GM06990 (cell line): ENCODE results near the gene ZNF365.

ENCODE experiments used
- DNase-seq: peaks from one replicate; pipeline ENCODE4 v3.0.0-alpha.2; 2011; ENCODE audit not compliant: insufficient read length; ENCODE audit errors: extremely low read depth
- H3K27me3 ChIP-seq: replicated peaks from 2 replicates; pipeline ENCODE4 v1.6.0; 2011; ENCODE audit warnings: low read length; ENCODE audit not compliant: control insufficient read depth, insufficient read depth
- H3K36me3 ChIP-seq: 2 replicates; pipeline ENCODE4 v1.5.1; 2011; ENCODE audit warnings: low read length; ENCODE audit not compliant: control insufficient read depth, insufficient read depth
- H3K4me3 ChIP-seq: replicated peaks from 2 replicates; pipeline ENCODE4 v1.5.1; 2011; ENCODE audit warnings: low read depth, mild to moderate bottlenecking, control low read depth, low read length
- TF ChIP-seq, protein P1 (sequence below): IDR thresholded peaks from 2 replicates; pipeline ENCODE4 v1.5.1; 2011; ENCODE audit warnings: low read length, control low read depth, mild to moderate bottlenecking, inconsistent platforms; ENCODE audit not compliant: insufficient read depth, poor library complexity, severe bottlenecking

The ZNF365 gene

DNA sequence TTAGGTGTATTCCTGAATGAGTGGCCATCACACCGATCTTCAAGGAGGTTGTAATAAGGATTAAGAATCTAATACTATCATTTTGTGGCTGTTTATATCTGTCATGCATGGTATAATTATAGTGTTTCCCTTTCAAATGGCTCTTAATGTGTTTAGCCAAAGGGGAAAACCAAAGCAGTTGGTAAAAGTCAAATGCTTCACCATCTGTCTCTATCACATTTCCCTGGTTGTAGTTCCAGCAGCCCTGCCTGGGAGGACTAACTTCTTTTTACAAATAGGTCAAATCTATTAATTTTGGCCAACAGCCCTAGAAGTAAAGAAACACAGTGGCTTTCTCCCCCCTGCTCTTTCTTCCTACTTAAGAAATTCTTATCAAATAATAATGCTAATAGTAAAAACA is 56.7 kb downstream of the ZNF365 start:
- no peaks in the 10 kb centered on the region; the same call in 1 of the 2 replicates for H3K27me3 ChIP-seq
- no peaks in the 10 kb centered on the region for H3K36me3 ChIP-seq
- TF ChIP-seq, protein P1, sequence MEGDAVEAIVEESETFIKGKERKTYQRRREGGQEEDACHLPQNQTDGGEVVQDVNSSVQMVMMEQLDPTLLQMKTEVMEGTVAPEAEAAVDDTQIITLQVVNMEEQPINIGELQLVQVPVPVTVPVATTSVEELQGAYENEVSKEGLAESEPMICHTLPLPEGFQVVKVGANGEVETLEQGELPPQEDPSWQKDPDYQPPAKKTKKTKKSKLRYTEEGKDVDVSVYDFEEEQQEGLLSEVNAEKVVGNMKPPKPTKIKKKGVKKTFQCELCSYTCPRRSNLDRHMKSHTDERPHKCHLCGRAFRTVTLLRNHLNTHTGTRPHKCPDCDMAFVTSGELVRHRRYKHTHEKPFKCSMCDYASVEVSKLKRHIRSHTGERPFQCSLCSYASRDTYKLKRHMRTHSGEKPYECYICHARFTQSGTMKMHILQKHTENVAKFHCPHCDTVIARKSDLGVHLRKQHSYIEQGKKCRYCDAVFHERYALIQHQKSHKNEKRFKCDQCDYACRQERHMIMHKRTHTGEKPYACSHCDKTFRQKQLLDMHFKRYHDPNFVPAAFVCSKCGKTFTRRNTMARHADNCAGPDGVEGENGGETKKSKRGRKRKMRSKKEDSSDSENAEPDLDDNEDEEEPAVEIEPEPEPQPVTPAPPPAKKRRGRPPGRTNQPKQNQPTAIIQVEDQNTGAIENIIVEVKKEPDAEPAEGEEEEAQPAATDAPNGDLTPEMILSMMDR = no peak
- DNase-seq = no peak
- no peak overlapping the region for H3K4me3 ChIP-seq

DNA sequence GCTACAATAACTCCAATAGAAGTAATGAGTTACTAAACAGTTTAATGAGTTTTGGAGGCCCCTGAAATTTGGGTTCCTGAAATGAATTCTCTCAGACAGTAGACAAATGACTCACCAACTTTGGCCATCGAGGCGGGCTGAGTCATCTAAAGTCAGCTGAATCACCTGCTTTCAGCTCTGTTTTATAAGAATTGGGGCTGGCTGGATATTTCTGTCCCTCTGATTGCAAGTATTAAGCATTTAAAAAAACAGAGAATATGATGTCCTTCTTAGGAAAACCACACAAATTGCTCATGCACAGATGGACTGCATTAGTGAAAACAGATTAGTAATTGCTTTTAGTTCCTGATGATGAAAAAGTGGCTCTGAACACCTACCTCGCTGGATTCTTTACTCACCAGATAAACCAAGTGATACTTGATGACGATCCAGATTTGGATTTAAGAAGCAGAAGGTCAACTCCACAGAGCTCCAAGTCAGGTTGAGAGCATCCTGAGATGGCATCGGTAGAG is 59.1 kb downstream of the ZNF365 start:
- H3K36me3 ChIP-seq = no peaks in the 10 kb centered on the region
- TF ChIP-seq, protein P1 = no peak
- no peak overlapping the region for H3K4me3 ChIP-seq
- no peaks in the 10 kb centered on the region; the same call in 1 of the 2 replicates for H3K27me3 ChIP-seq
- no peak for DNase-seq

DNA sequence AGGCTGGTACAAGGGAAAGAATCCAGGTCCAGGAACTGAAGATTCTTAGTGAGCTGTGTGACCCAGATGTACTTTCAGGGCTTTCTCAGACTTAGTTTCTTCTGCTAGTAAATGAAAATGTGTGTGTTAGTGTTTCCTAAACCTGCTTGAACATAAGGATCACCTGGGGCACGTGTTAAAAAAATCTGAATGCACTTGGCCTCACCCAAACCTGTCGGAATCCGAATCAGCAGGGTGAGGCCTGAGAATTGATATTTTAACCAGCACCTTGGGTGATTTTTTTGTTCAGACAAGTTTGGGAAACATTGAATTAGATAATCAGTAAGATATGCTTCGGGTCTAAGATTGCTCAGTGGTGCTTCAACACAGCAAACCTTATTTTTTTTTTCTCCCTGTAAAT is 59.7 kb downstream of the ZNF365 start:
- no peaks in the 10 kb centered on the region; the same call in 1 of the 2 replicates for H3K27me3 ChIP-seq
- no peak for DNase-seq
- no peak overlapping the region for H3K4me3 ChIP-seq
- TF ChIP-seq, protein P1 = no peak
- no peaks in the 10 kb centered on the region for H3K36me3 ChIP-seq

DNA sequence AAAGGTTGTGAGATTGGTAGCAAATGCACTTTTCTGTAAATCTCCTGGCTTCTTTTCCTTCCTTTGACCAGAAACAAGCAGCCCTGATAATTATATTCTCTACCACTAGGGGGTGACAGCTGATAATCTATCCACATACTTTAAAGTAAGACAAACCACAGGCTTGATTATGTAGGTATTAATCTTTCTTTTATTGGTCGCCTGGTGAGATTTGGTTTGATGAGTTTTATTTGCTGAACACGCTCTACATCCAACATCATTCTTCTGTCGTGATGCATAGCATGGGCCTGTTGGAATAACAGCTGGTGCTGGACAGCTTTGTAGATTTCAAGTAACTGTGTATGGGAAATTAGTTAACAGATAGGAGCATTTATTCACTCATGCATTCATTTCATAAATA is 63.5 kb downstream of the ZNF365 start:
- DNase-seq = no peak
- no peaks in the 10 kb centered on the region; the same call in 1 of the 2 replicates for H3K27me3 ChIP-seq
- TF ChIP-seq, protein P1 = peak; percentile 61
- H3K4me3 ChIP-seq = no peak overlapping the region
- no peaks in the 10 kb centered on the region for H3K36me3 ChIP-seq

DNA sequence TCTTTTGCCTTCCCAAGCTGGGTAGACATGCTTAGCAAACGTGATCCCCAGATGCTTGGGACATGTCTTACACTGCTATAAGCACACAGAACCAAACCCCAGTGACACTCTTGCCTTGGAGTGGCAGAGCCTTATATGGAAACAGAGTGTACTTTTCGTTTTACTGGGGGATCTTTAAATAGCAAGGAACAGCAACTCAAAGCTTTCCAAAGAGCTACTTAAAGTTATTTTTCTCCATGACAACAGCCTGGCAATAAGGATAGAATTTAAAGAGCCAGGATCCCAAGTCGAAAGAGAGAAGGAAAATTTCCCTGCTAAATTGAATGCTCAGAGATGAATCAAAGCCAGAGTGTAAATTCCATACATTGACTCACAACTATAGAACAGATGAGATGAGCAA is 67.8 kb downstream of the ZNF365 start:
- DNase-seq = no peak
- Histone ChIP-seq H3K27me3 (no peaks in the 10 kb centered on the region; the same call in 1 of the 2 replicates), H3K4me3 (no peak overlapping the region), H3K36me3 (no peaks in the 10 kb centered on the region)
- TF ChIP-seq, protein P1 = no peak
